PC-9 (cell line): Measurements from ENCODE around the gene CIT.

ENCODE experiments used
- EZH2 ChIP-seq: fragments of 200-600 bp; sonication (generic); IDR thresholded peaks from 2 replicates; pipeline ENCODE4 v1.8.0; 2017; ENCODE audit warnings: antibody characterized with exemption, low read depth
- TF ChIP-seq, protein P1 (sequence below): fragments of 200-600 bp; sonication (generic); conservative IDR thresholded peaks from 2 replicates; pipeline ENCODE4 v1.6.1; 2017; ENCODE audit warnings: mixed run types, antibody characterized with exemption, mild to moderate bottlenecking, moderate library complexity

DNA sequence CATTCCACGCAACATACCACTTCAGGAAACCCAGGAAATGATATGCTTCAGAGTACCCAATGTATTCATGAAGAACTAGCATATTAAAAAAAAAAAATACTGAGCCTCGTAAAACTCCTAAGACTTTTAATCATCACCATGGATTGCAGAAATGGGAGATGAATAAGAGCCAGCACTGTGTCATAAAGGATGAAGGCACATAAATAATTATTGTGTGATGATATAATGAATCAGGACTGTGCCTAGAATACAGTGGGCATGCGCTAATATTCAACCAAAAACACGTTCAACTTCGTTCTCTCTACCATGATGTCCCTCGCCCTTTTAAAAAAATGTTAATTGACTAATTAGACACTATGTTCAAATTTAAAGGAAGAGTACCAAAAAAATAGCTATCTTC, 68.7 kb downstream of the CIT start:
- TF ChIP-seq, protein P1, sequence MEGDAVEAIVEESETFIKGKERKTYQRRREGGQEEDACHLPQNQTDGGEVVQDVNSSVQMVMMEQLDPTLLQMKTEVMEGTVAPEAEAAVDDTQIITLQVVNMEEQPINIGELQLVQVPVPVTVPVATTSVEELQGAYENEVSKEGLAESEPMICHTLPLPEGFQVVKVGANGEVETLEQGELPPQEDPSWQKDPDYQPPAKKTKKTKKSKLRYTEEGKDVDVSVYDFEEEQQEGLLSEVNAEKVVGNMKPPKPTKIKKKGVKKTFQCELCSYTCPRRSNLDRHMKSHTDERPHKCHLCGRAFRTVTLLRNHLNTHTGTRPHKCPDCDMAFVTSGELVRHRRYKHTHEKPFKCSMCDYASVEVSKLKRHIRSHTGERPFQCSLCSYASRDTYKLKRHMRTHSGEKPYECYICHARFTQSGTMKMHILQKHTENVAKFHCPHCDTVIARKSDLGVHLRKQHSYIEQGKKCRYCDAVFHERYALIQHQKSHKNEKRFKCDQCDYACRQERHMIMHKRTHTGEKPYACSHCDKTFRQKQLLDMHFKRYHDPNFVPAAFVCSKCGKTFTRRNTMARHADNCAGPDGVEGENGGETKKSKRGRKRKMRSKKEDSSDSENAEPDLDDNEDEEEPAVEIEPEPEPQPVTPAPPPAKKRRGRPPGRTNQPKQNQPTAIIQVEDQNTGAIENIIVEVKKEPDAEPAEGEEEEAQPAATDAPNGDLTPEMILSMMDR: no peak
- TF ChIP-seq EZH2: no peak
